ELF-1 (cell line): ENCODE results near the gene PPP2R2C.

ENCODE experiments used
- DNase-seq: peaks from one replicate; pipeline ENCODE4 v3.0.0-alpha.2; 2016; ENCODE audit warnings: low read depth, low spot score

Gene PPP2R2C

GRCh38 chr4:6472387-6473263 is at the start of gene PPP2R2C:
Gene PPP2R2C (minus strand): TSS chr4:6472614. CDS start chr4:6472229, 385 bp downstream.
- no peak for DNase-seq

- DNase-seq = no peak
Measured at GRCh38 chr4:6520978-6521377, 48.6 kb upstream of the PPP2R2C start.

- no peak for DNase-seq
Measured at GRCh38 chr4:6520051-6520636, 47.7 kb upstream of the PPP2R2C start.

GRCh38 chr4:6517171-6517570 is 44.8 kb upstream of the PPP2R2C start:
- no peak for DNase-seq

DNA sequence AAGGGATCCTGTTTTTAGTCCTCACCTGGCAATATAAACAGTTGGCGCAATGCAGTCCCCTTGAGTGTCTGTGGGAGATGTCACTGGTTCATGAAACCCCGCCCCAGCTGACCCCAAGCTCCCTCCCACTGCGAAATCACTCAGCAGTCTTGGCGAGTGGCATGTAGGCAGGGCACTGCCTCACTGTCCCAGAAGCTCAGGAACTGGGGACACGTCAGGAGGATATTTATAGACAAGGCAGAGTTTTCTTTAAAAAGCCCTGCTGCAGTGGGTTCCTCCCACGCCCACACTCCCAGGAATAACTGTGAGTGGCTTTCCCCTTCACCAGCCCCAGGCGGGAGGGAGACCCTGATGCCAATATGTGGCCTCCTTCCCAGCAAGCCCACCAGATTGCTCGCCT is 44.3 kb upstream of the PPP2R2C start:
- no peak for DNase-seq

- DNase-seq = no peak
Measured at GRCh38 chr4:6516281-6516680, 43.9 kb upstream of the PPP2R2C start.

GRCh38 chr4:6513678-6514077 is 41.3 kb upstream of the PPP2R2C start:
- DNase-seq = no peak

- DNase-seq = no peak
Measured at GRCh38 chr4:6509587-6509986, 37.2 kb upstream of the PPP2R2C start.

DNA sequence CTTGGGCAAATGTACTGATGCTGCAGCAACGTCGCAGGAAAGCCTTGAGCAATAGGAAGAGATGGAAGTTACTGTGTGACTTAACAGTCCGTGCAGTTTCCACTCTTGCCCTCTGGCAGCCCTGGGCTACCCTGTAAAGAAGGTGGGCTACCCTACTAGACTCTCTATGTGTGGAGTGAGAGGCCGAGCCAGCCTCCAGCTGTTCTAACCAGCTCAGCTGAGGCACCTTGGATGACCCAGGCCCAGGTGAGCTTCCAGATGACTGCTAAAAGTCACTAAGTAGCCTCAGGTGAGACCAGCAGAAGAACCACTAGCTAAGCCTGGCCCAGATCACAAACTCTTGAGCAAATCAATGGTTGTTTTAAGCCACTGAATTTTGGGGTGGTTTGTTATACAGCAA is 34.9 kb upstream of the PPP2R2C start:
- DNase-seq = no peak

GRCh38 chr4:6506616-6507140 is 34.3 kb upstream of the PPP2R2C start:
- DNase-seq = no peak

DNA sequence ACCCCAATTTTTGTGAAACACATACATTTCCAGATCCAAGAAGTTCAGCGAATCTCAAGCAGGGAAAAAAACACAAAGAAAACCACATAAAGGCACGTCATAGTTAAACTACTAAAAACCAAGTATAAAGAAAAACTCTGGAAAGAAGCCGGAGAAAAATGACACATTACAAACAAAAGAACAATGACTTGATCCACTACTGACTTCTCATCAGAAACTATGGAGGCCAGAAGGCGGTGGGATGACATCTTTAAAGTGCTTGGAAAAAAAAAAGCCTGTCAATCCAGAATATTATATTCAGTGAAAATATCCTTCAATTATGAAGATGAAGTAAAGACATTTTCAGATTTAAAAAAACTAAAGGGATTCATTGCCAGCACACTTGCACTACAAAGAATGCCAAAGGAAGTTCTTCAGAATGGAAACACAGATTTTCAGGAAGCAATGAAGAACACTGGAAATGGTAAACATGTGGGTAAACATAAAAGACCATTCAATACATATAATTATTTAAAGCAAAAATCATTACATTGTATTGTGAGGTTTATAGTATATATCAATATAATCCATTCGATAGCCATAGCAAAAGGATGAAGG is 32.6 kb upstream of the PPP2R2C start:
- no peak for DNase-seq

GRCh38 chr4:6502747-6503465 is 30.5 kb upstream of the PPP2R2C start:
- no peak for DNase-seq

GRCh38 chr4:6502147-6502546 is 29.7 kb upstream of the PPP2R2C start:
- no peak for DNase-seq

GRCh38 chr4:6501171-6501570 is 28.8 kb upstream of the PPP2R2C start:
- no peak for DNase-seq

GRCh38 chr4:6500481-6501140 is 28.2 kb upstream of the PPP2R2C start:
- no peak for DNase-seq

- no peak for DNase-seq
Measured at GRCh38 chr4:6499238-6499600, 26.8 kb upstream of the PPP2R2C start.

DNA sequence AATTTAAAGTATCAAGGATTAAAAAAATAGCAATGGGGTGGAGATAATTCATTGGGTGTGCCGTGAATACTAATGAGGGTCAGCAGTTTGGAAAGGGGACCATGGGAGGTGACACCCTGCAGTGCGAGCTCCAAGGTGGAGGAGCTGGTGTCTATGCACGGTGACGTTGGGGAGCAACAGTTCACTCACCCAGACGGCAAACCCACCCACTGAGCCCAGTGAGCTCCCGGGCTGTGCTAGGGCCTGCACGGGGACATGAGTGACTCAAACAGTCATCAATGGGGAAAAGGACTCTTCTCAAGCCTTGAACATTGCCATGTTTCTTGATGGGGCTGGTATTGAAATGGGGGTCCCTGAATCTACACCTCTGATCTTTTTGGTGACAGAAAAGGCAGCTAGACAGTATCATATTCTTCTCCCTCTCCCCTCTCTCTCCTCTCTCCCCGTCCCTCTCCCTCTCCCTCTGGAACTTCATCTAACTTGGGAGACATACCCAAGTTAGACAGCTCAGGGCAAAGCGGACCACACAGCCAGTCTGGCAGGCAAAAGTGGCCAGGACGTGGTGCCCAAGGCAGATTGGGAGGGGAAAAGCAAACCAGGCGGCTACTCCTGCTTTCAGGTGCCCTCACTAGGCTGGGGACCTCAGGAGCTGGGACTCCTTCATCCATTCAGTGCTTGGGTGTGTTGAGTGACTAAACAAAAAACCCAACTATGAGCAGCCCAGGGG is 26.3 kb upstream of the PPP2R2C start:
- DNase-seq = no peak

GRCh38 chr4:6497796-6498195 is 25.4 kb upstream of the PPP2R2C start:
- no peak for DNase-seq

DNA sequence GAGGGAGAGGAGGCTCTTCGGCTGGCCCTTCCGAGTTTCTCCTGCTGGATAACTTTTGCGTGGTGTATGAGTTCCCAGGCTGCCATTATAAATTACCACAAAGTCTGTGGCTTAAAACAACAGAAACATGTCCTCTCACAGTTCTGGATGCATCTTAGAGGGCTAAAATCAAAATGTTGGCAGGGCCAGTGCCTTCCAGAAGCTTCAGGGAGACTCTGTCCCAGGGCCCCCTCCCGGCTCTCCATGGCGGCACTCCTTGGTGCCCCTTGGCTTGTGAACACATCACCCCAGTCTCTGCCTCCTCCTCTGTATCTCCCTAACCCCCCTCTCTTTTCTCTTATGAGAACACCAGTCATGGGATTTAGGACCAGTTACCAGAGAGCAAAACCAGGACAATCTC is 23.3 kb upstream of the PPP2R2C start:
- DNase-seq = no peak

DNA sequence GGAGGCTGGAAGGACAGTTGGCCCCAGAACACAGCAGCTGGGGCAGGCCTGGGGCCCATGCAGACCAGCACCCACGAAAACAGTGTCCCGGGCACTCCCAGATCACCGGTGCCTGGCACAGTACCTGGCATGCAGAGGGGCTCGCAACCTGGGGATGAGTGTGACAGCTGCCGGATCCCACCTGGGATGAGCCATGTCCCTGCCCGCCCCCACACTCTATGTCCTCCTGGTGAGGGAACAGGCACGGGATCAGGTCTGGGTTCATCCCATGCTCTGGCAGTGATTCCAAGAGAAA is 22.8 kb upstream of the PPP2R2C start:
- no peak for DNase-seq
